Measurements from ENCODE around the gene ADAM17.

The ADAM17 gene

GRCh38 chr2:9471206-9471605 is 84.4 kb downstream of the ADAM17 start:
- no peak for DNase-seq (ENCODE audit: low read depth, low spot score)

GRCh38 chr2:9467687-9468086 is 87.9 kb downstream of the ADAM17 start:
- no peak for DNase-seq (ENCODE audit: low read depth, low spot score)

GRCh38 chr2:9466147-9466683 is 89.4 kb downstream of the ADAM17 start:
- no peak for DNase-seq (ENCODE audit: low read depth, low spot score)

- DNase-seq (ENCODE audit: low read depth, low spot score) = no peak
These were observed 90.5 kb downstream of the ADAM17 start for GRCh38 chr2:9465170-9465569.

- no peak for DNase-seq (ENCODE audit: low read depth, low spot score)
These were observed 92.0 kb downstream of the ADAM17 start for GRCh38 chr2:9463698-9464034.

GRCh38 chr2:9462886-9463697 is 92.5 kb downstream of the ADAM17 start:
- DNase-seq (ENCODE audit: low read depth, low spot score) = no peak

- DNase-seq (ENCODE audit: low read depth, low spot score) = no peak
These were observed 93.3 kb downstream of the ADAM17 start for GRCh38 chr2:9462313-9462712.

GRCh38 chr2:9461079-9461478 is 94.6 kb downstream of the ADAM17 start:
- DNase-seq (ENCODE audit: low read depth, low spot score) = no peak

GRCh38 chr2:9460441-9461017 is 95.1 kb downstream of the ADAM17 start:
- no peak for DNase-seq (ENCODE audit: low read depth, low spot score)

GRCh38 chr2:9451231-9451630 is 104.4 kb downstream of the ADAM17 start:
- no peak for DNase-seq (ENCODE audit: low read depth, low spot score)

- DNase-seq (ENCODE audit: low read depth, low spot score) = no peak
These were observed 110.5 kb downstream of the ADAM17 start for GRCh38 chr2:9445089-9445488.

GRCh38 chr2:9443526-9443925 is 112.1 kb downstream of the ADAM17 start:
- no peak for DNase-seq (ENCODE audit: low read depth, low spot score)

- no peak for DNase-seq (ENCODE audit: low read depth, low spot score)
These were observed 114.1 kb downstream of the ADAM17 start for GRCh38 chr2:9441556-9441955.

GRCh38 chr2:9440058-9440727 is 115.4 kb downstream of the ADAM17 start:
- no peak for DNase-seq (ENCODE audit: low read depth, low spot score)

GRCh38 chr2:9439536-9439935 is 116.1 kb downstream of the ADAM17 start:
- no peak for DNase-seq (ENCODE audit: low read depth, low spot score)
